OCI-LY3 (cell line): Measurements from ENCODE around the gene WNT10A.

Experiments
- H2AFZ ChIP-seq: fragments of 200-600, 300-600 bp; shearing (Covaris generic); 2 replicates; pipeline ENCODE4 v1.6.0; 2014; ENCODE audit warnings: antibody characterized with exemption, low read depth, low read length
- H3K27ac ChIP-seq: fragments of 200-600, 300-600 bp; sonication (generic); 2 replicates; pipeline ENCODE4 v1.5.1; 2014; ENCODE audit warnings: mild to moderate bottlenecking, low read length, moderate library complexity, mixed read lengths
- H3K27me3 ChIP-seq: fragments of 200-600, 300-600 bp; sonication (generic); 2 replicates; pipeline ENCODE4 v1.6.1; 2014; ENCODE audit warnings: low read depth, low read length, mixed read lengths
- H3K36me3 ChIP-seq: fragments of 200-600, 300-600 bp; sonication (generic); replicated peaks from 2 replicates; pipeline ENCODE3; 2014; ENCODE audit warnings: low read depth, low read length, mixed read lengths
- H3K4me1 ChIP-seq: fragments of 300-600, 200-600 bp; sonication (generic); 2 replicates; pipeline ENCODE4 v1.6.1; 2014; ENCODE audit warnings: low read length, mixed read lengths
- H3K4me2 ChIP-seq: fragments of 200-600, 300-600 bp; sonication (generic); 2 replicates; pipeline ENCODE4 v1.6.1; 2014; ENCODE audit warnings: low read length, mixed read lengths
- H3K4me3 ChIP-seq: fragments of 300-600, 200-600 bp; sonication (generic); 2 replicates; pipeline ENCODE4 v1.5.1; 2014; ENCODE audit warnings: antibody characterized with exemption, mild to moderate bottlenecking, low read length, moderate library complexity
- H3K79me2 ChIP-seq: fragments of 300-600, 200-600 bp; shearing (Covaris generic); 2 replicates; pipeline ENCODE4 v1.6.1; 2014; ENCODE audit warnings: mild to moderate bottlenecking, low read length, mixed read lengths
- H3K9ac ChIP-seq: fragments of 300-600, 200-600 bp; shearing (Covaris generic); 2 replicates; pipeline ENCODE4 v1.6.0; 2014; ENCODE audit warnings: mild to moderate bottlenecking, low read length, moderate library complexity
- H3K9me3 ChIP-seq: fragments of 200-600, 300-600 bp; shearing (Covaris generic); 2 replicates; pipeline ENCODE4 v1.6.1; 2014; ENCODE audit warnings: low read length, mixed read lengths; ENCODE audit not compliant: insufficient read depth
- H4K20me1 ChIP-seq: fragments of 200-600, 300-600 bp; sonication (generic); 2 replicates; pipeline ENCODE4 v1.6.1; 2016; ENCODE audit warnings: low read length, mixed read lengths; ENCODE audit not compliant: insufficient read depth
- CTCF ChIP-seq: fragments of 200-600, 300-600 bp; sonication (generic); IDR thresholded peaks from 2 replicates; pipeline ENCODE4 v1.5.1; 2014; ENCODE audit warnings: antibody characterized with exemption, low read length, low read depth
- EZH2phosphoT487 ChIP-seq: fragments of 200-600 bp; shearing (Covaris generic); IDR thresholded peaks from 2 replicates; pipeline ENCODE4 v1.6.1; 2018; ENCODE audit warnings: antibody characterized with exemption, mixed run types, low read depth

Gene WNT10A

DNA sequence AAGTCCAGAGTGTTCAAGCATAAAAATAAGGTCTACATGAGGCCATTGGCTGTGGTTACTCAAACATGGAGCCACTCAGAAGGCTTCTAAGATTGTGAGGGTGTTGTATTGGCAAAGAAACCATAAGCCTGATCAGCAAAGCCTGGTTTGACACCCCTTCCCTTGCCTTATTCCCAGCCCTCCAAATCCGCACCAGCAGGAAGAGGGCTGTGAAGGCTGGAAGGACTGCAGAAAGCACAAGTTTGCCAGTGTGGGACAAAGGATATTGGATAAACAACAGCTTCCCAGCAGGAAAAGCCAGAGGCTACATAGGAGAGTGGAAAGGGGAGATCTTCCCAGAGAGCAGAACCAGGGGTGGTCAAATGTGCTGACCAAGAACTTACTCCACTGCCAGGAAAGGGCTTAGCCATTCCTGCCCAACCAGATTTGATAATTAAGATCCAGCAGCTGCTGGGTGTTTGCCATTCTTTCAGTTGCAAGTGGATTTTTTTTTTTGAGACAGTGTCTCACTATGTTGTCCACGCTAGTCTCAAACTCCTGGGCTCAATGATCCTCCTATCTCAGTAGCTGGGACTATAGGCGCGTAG is 47.5 kb upstream of the WNT10A start:
- H3K36me3 ChIP-seq: no peaks in the 10 kb centered on the region
- H4K20me1 ChIP-seq: no peaks in the 10 kb centered on the region
- H3K9ac ChIP-seq: no peak overlapping the region
- no peak overlapping the region for H2AFZ ChIP-seq
- TF ChIP-seq CTCF (no peak), EZH2phosphoT487 (no peak)
- no peak overlapping the region for H3K4me3 ChIP-seq
- no peak overlapping the region for H3K27ac ChIP-seq
- H3K4me2 ChIP-seq: no peak overlapping the region
- no peaks in the 10 kb centered on the region for H3K79me2 ChIP-seq
- peaks cover 6% of the 10 kb centered on the region; the same call in 1 of the 2 replicates for H3K4me1 ChIP-seq
- peaks cover 16% of the 10 kb centered on the region; the same call in 1 of the 2 replicates for H3K27me3 ChIP-seq
- no peaks in the 10 kb centered on the region for H3K9me3 ChIP-seq

GRCh38 chr2:218834685-218835084 is 46.0 kb upstream of the WNT10A start:
- no peaks in the 10 kb centered on the region for H4K20me1 ChIP-seq
- no peak overlapping the region for H3K9ac ChIP-seq
- H3K36me3 ChIP-seq: no peaks in the 10 kb centered on the region
- no peak overlapping the region for H3K4me3 ChIP-seq
- no peak overlapping the region for H3K4me2 ChIP-seq
- no peak for TF ChIP-seq CTCF
- no peak for TF ChIP-seq EZH2phosphoT487
- H3K9me3 ChIP-seq: no peaks in the 10 kb centered on the region
- no peak overlapping the region for H2AFZ ChIP-seq
- peaks cover 6% of the 10 kb centered on the region; the same call in 1 of the 2 replicates for H3K4me1 ChIP-seq
- no peaks in the 10 kb centered on the region for H3K79me2 ChIP-seq
- H3K27ac ChIP-seq: no peak overlapping the region
- peaks cover 20% of the 10 kb centered on the region; the same call in 1 of the 2 replicates for H3K27me3 ChIP-seq

GRCh38 chr2:218837495-218837894 is 43.2 kb upstream of the WNT10A start:
- Histone ChIP-seq H2AFZ (no peak overlapping the region), H3K4me1 (no peaks in the 10 kb centered on the region), H3K36me3 (no peaks in the 10 kb centered on the region), H3K79me2 (no peaks in the 10 kb centered on the region), H3K4me2 (no peak overlapping the region), H3K4me3 (no peak overlapping the region), H4K20me1 (no peaks in the 10 kb centered on the region), H3K9me3 (no peaks in the 10 kb centered on the region), H3K27ac (no peak overlapping the region), H3K9ac (no peak overlapping the region), H3K27me3 (peaks cover 19% of the 10 kb centered on the region; the same call in 1 of the 2 replicates)
- no peak for TF ChIP-seq CTCF
- TF ChIP-seq EZH2phosphoT487: no peak

DNA sequence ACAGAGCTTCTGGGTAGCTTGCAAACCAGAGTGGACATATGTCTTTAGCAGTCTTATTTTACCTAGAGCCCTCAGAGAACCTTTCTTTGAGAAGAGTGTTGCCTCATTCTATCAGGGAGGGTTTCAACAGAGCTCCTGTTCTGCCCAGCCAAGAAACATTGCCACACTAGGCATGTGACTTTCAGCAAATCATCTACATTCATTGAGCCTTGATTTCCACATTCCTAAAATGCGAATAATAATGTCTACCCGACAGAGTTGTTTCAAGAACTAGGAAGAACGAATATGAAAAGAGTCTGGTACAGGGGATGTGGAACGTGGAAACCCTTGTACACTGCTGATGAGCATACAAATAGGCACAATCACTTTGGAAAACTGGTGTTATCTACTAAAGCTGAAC is 41.2 kb upstream of the WNT10A start:
- H3K27ac ChIP-seq: no peak overlapping the region
- H3K9me3 ChIP-seq: no peaks in the 10 kb centered on the region
- TF ChIP-seq EZH2phosphoT487 (no peak), CTCF (no peak)
- H3K4me2 ChIP-seq: no peak overlapping the region
- H3K9ac ChIP-seq: no peak overlapping the region
- no peaks in the 10 kb centered on the region for H3K79me2 ChIP-seq
- H3K27me3 ChIP-seq: peaks cover 10% of the 10 kb centered on the region; the same call in 1 of the 2 replicates
- H3K4me3 ChIP-seq: no peak overlapping the region
- no peaks in the 10 kb centered on the region for H4K20me1 ChIP-seq
- H3K36me3 ChIP-seq: no peaks in the 10 kb centered on the region
- no peak overlapping the region for H2AFZ ChIP-seq
- H3K4me1 ChIP-seq: no peaks in the 10 kb centered on the region
